Activated T-cell treated with anti-CD3 and anti-CD28 coated beads for 1 hour (primary cell): Measurements from ENCODE around the gene APLP2.
"Not testable (repeated sequence)": the region's sequence is repeated elsewhere in the genome, so short reads cannot be mapped to it uniquely, and the experiment has no call there.

Experiments used
- DNase-seq: peaks from one replicate; pipeline ENCODE4 v3.0.0-alpha.2; 2020; ENCODE audit warnings: low read depth

The APLP2 gene

GRCh38 chr11:130069659-130070108 lies at the start of gene APLP2:
Gene APLP2 (plus strand): TSS chr11:130069894. CDS start chr11:130069978, 84 bp downstream.
- peak; percentile 94 for DNase-seq

- no peak for DNase-seq
Observed at GRCh38 chr11:130020323-130020722, 49.4 kb upstream of the APLP2 start.

DNA sequence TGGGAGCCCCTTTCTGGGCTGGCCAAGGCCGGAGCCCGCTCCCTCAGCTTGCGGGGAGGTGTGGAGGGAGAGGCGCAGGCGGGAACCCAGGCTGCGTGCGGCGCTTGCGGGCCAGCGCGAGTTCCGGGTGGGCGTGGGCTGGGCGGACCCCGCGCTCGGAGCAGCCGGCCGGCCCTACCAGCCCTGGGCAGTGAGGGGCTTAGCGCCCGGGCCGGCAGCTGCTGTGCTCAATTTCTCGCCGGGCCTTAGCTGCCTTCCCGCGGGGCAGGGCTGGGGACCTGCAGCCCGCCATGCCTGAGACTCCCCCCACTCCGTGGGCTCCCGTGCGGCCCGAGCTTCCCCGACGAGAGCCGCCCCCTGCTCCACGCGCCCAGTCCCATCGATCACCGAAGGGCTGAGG lies 48.1 kb upstream of the APLP2 start:
- DNase-seq, result not testable (repeated sequence)

DNA sequence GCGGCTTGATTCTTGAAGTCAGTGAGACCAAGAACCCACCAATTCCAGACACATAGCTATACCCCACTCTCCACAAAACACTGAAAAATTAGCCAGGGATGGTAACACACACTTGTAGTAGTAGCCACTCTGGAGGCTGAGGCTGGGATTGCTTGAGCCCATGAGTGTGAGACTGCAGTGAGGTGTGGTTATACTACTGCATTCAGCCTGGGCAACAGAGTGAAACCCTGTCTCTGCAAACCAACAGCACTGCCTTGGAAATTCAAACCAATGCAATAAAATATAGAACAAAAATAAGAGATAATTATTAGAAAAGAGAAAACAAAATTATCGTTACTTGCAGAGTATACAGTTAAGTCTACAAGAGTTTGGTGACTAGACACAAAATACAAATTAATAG lies 46.9 kb upstream of the APLP2 start:
- DNase-seq, result no peak

DNA sequence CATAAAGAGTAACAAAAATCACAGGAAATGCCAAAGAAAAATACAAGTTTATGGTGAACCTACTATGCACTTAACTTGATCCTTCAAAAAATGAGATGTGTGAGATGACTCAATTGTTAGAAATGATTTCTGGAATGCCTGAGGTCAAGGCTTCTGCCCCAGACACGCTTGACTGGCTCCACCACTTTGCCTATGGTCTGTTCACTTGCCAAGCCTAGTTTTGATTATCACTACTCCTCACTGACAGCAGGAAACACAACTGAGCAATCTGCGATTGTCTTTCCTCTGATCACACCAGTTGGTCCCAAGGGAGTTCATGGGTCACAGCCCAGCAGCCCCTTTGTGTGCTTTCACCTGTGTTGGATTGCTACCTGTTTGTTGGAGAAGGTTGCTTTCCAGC lies 46.5 kb upstream of the APLP2 start:
- no peak for DNase-seq

DNA sequence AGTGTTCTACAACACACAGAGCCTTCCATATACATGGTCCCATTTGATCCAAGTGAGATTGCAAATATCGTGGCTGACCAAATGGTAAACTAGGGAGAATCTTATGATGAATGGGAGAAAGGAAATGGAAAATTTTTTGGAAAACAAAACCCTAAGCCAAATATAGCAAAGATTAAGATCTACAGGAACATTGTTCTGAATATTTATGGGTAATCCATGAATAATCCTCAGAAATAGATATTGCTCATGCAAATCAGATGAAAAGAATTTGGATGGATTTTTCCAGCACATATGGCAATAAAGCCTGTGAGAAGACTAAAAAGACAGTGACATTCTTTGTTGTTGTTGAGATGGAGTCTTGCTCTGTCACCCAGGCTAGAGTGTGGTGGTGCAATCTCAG lies 45.3 kb upstream of the APLP2 start:
- DNase-seq, result no peak

DNA sequence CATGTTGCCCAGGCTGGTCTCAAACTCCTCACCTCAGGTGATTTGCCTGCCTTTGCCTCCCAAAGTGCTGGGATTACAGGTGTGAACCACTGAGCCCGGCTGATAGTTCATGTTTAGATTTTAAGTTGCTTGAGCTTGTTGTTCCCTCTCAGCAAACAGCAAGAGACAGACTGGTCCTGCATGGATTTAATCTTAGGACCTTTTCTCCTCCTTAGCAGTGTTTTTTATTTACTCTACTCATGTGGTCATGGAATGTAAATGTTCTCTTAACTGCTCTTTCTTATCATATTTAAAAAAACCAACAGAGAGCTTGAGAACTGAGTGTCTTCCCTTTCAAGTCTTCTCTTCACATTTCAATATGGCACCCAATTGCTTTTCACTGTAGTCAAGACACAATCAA lies 44.3 kb upstream of the APLP2 start:
- no peak for DNase-seq

DNA sequence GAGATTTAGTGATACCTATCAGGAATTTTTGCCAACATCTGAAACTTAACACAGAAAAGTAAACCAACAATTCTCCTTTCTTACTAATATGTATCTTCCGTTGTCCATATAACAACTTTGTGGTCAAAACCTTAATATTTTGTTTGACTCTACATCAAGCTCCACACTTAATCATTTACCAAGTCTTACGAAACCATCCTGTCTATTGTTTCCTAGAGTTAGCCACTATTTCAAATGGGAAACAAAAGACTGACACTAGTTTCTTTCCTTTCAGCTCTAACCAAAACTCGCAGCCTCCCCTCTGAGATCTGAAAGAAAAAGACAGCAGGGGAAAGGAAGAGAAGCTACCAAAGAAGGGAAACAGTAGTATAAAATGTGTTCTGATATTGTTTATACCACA lies 40.6 kb upstream of the APLP2 start:
- no peak for DNase-seq

DNA sequence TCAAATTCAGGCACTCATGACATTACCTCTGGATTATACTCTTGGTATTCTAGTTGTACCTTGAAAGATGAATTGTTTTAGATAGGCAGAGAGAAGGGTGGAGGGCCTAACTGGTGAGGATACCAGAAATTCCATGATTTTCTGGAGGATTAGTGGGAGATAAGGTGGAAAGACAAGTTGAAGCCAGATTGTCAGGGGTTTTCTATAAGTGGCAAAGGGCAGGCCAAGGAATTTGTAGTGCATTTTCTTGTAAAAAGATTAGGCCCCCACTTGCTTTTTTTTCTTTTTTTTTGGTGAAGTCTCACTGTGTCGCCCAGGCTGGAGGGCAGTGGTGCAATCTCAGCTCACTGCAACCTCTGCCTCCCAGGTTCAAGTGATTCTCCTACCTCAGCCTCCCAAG lies 38.6 kb upstream of the APLP2 start:
- no peak for DNase-seq

DNA sequence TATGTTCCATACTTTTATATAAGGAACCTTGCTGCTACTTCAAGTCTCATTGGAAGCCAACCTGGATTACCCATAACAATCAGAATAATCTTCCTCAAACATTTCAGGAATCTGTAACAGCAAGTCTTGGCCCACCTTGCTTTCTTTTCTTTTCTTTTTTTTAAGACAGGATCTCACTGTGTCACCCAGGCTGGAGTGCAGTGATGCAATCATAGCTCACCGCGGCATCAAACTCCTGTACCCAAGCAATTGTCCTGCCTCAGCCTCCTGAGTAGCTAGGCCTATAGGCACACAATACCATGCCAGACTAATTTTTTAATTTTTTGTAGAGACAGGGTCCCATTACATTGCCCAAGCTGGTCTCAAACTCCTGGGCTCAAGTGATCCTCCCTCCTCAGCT lies 37.7 kb upstream of the APLP2 start:
- DNase-seq, result no peak

- no peak for DNase-seq
Observed at GRCh38 chr11:130032931-130033330, 36.8 kb upstream of the APLP2 start.

DNA sequence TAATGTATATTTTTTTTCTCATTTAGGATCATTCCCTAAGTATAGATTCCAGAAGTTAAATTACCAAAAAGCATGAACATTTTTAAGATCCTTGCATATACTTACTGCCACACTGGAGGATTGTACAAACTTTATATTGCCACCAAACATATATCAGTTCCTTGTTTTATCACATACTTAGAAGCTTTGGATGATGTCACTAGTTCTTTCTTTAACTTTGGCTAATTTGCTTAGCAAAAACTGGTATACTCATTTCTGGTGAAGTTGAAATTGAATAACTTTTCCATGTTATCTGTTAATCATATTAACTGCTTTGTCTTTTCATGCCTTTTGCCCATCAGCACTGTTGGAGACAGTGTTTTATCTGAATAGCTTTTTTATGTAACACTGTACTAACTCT lies 35.5 kb upstream of the APLP2 start:
- DNase-seq, result no peak

DNA sequence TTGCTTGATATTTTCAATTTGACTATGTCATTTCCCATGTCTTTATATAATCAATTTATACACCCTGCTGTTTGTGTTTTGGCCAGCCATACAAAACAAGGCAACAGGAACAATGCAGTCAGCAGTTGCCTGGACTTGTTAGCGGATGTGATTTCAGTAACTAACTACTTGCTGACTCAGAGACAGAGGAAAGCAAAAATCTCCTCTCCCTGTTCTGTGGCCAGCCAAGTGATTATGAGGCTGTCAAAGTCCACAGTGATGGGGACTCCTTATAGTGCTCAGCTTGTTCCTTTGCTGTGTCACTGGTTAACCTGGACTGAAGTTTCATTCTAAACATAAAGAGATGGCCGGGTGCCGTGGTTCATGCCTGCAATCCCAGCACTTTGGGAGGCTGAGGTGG lies 32.6 kb upstream of the APLP2 start:
- no peak for DNase-seq

GRCh38 chr11:130037881-130038585 lies 31.7 kb upstream of the APLP2 start:
- no peak for DNase-seq

DNA sequence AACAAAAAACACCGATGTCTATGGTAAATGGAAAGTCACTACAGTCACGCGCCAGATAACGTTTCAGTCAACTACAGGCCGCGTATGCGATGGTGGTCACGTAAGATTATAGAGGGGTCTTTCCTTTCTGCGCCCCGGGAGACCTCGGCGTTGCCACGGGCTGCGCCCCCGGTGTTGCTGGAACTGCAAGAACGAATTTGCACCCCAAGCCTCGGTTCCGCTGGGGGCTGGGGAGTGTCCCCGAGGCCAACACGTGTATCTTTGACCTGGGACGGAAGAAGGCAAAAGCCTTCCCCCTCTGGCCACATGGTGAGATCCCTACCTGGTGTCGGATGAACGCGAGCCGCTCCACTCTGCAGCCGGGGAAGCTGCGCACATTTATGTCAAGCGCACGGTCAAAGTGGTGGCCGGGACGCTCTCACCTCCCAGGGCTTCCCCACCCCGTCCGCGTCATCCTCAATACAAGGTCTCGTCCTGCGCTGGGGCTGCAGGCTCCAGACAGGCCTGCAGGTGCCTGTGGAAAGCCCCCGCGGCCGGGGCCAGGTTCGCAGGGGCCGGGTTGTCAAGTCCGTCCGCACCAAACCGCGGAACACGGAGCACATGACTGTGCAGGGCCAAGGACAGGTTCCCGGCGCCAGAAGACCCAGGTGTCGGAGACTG lies 29.3 kb upstream of the APLP2 start:
- no peak for DNase-seq

DNA sequence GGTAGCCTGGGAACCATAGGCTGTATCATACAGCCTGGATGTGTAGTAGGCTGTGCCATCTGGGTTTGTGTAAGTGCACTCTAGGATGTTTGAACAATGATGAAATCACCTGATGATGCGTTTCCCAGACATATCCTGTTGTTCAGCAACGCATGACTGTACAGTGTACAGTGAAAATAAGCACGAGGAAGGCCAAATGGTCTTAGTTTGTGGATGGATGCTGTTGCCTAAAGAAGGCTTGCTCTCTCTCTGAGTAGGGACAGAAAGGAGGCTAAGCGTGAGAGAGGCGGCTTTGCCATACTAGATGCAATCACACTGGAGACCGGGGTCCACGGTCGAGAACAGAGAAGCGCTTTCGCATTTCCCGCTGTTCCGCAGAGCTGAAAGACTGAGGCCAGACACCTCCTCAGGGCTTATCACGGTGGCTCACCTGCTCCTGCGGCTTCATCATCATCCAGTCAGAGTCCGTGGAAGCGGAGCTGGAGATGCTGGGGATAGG lies 27.6 kb upstream of the APLP2 start:
- no peak for DNase-seq

GRCh38 chr11:130043575-130043974 lies 26.1 kb upstream of the APLP2 start:
- DNase-seq, result no peak

- DNase-seq, result no peak
Observed at GRCh38 chr11:130047141-130047540, 22.6 kb upstream of the APLP2 start.

GRCh38 chr11:130049328-130049771 lies 20.3 kb upstream of the APLP2 start:
- no peak for DNase-seq

GRCh38 chr11:130050257-130050656 lies 19.4 kb upstream of the APLP2 start:
- no peak for DNase-seq

DNA sequence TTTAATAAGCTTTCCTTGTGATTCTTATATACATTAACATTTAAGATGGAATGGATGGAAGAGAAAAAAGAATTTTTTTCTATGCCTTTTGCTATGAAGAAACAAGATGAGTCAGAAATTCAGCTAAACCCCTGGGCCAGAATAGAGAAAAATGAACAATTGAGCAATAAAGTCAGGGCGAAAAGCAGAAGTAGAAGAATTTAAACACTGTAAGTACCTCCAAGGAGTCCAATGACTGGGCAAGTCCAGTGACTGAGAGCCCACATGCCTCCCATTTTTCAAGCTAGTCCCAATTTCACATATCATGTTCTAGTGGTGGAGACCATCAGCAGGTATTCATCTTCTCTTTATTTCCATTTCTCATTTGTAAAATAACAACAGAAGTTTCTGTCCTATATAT lies 18.6 kb upstream of the APLP2 start:
- no peak for DNase-seq

GRCh38 chr11:130052567-130052966 lies 17.1 kb upstream of the APLP2 start:
- no peak for DNase-seq

GRCh38 chr11:130054966-130055365 lies 14.7 kb upstream of the APLP2 start:
- no peak for DNase-seq

DNA sequence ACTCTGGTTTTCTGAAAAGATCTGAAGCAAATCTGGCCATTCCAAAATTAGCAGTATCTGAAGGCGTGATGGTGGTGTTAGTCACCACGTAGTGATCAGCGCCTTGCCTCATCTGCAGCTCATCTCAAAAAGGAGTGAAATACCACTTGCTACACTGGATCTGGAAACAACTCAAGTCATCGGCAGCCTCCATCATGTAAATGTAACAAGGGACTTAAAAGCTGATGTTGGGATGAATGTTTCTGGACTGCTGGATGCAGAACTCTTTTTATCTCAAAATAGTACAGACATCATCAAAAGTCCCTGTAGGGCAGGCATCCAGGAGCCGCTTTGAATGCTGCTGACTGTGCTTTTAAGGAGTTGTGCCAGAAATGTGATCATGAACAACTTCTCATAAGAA lies 14.1 kb upstream of the APLP2 start:
- DNase-seq, result no peak
